HCT116 (cell line): ENCODE results near the gene HNRNPH3.

Experiments used
- CBX3 ChIP-seq: IDR thresholded peaks from 2 replicates; pipeline ENCODE4 v1.6.1; 2012; ENCODE audit warnings: low read depth
- ELF1 ChIP-seq: IDR thresholded peaks from 2 replicates; pipeline ENCODE4 v1.6.1; 2012; ENCODE audit warnings: low read depth, borderline replicate concordance
- EZH2phosphoT487 ChIP-seq: fragments of 200-600 bp; IDR thresholded peaks from 2 replicates; pipeline ENCODE4 v1.6.1; 2018; ENCODE audit warnings: antibody characterized with exemption, borderline replicate concordance
- JUND ChIP-seq: IDR thresholded peaks from 2 replicates; pipeline ENCODE4 v1.6.1; 2012
- POLR2A ChIP-seq: IDR thresholded peaks from 2 replicates; pipeline ENCODE4 v1.7.0; 2011; ENCODE audit warnings: borderline replicate concordance; ENCODE audit not compliant: insufficient read depth, insufficient read length; ENCODE audit errors: extremely low read depth
- POLR2AphosphoS5 ChIP-seq: IDR thresholded peaks from 2 replicates; pipeline ENCODE4 v1.6.1; 2011; ENCODE audit warnings: mild to moderate bottlenecking, low read depth, low read length, moderate library complexity
- TF ChIP-seq, protein P1 (sequence below), 3 experiments: fragments of 200-600 bp in 1 of 3; sonication (generic) in 1 of 3; IDR thresholded peaks in 2 of 3; conservative IDR thresholded peaks in 1 of 3; 2 replicates each; pipeline ENCODE4 v1.5.1; 2012 to 2017; ENCODE audit warnings: low read depth in 2 of 3, low read length in 2 of 3, antibody characterized with exemption in 1 of 3, borderline replicate concordance in 1 of 3, control low read depth in 1 of 3, mild to moderate bottlenecking in 1 of 3, mixed read lengths in 1 of 3, mixed run types in 1 of 3, moderate library complexity in 1 of 3; ENCODE audit not compliant: insufficient read depth in 1 of 3

DNA sequence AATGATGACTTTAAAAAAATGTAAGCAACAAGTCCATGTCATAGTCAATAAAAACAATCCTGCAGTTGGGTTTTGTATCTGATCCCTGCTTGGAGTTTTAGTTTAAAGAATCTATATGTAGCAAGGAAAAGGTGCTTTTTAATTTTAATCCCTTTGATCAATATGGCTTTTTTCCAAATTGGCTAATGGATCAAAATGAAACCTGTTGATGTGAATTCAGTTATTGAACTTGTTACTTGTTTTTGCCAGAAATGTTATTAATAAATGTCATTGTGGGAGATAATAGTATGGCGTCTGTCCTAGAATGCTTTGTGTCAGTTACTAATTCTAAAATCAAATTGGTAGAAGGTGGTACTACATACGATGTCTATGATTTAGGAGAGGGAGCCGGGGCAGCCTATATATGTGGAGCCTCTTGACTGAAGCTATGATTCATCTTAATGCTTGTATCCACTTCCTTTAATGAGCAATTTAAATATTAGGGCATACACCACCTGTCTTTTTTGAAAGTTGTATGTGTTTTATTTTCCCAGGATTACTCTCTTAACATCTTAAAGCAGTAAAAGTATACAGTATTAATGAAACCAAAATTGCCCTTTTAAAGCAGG is 11.1 kb downstream of the HNRNPH3 start:
- TF ChIP-seq, protein P1, sequence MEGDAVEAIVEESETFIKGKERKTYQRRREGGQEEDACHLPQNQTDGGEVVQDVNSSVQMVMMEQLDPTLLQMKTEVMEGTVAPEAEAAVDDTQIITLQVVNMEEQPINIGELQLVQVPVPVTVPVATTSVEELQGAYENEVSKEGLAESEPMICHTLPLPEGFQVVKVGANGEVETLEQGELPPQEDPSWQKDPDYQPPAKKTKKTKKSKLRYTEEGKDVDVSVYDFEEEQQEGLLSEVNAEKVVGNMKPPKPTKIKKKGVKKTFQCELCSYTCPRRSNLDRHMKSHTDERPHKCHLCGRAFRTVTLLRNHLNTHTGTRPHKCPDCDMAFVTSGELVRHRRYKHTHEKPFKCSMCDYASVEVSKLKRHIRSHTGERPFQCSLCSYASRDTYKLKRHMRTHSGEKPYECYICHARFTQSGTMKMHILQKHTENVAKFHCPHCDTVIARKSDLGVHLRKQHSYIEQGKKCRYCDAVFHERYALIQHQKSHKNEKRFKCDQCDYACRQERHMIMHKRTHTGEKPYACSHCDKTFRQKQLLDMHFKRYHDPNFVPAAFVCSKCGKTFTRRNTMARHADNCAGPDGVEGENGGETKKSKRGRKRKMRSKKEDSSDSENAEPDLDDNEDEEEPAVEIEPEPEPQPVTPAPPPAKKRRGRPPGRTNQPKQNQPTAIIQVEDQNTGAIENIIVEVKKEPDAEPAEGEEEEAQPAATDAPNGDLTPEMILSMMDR (IDR thresholded peaks at IDR 0.05 in 2 of 3, conservative IDR thresholded peaks at IDR 0.05 in 1 of 3; ENCODE audit: borderline replicate concordance in 1 of 3, insufficient read depth in 1 of 3, low read depth in 2 of 3, low read length in 2 of 3) = no peak
- TF ChIP-seq CBX3 (no peak), EZH2phosphoT487 (no peak), POLR2AphosphoS5 (no peak), POLR2A (no peak), ELF1 (no peak), JUND (no peak)
